AG09309 (cell line): ENCODE results near the gene CAMK2D.
A peak's percentile ranks its signal among the peaks of the same experiment; 100 is the strongest.
"Not testable (repeated sequence)": the region's sequence is repeated elsewhere in the genome, so short reads cannot be mapped to it uniquely, and the experiment has no call there.

ENCODE experiments used
- DNase-seq: peaks from one replicate; pipeline ENCODE4 v3.0.0-alpha.2; 2010; ENCODE audit warnings: low read depth
- H3K4me3 ChIP-seq: 2 replicates; pipeline ENCODE4 v1.5.1; 2011; ENCODE audit warnings: mild to moderate bottlenecking, low read depth, low read length, moderate library complexity; ENCODE audit not compliant: control insufficient read depth
- TF ChIP-seq, protein P1 (sequence below): IDR thresholded peaks from 2 replicates; pipeline ENCODE4 v1.5.1; 2011; ENCODE audit warnings: mild to moderate bottlenecking, low read depth, low read length, inconsistent platforms; ENCODE audit not compliant: insufficient read depth, control insufficient read depth; ENCODE audit errors: missing control alignments

The CAMK2D gene

DNA sequence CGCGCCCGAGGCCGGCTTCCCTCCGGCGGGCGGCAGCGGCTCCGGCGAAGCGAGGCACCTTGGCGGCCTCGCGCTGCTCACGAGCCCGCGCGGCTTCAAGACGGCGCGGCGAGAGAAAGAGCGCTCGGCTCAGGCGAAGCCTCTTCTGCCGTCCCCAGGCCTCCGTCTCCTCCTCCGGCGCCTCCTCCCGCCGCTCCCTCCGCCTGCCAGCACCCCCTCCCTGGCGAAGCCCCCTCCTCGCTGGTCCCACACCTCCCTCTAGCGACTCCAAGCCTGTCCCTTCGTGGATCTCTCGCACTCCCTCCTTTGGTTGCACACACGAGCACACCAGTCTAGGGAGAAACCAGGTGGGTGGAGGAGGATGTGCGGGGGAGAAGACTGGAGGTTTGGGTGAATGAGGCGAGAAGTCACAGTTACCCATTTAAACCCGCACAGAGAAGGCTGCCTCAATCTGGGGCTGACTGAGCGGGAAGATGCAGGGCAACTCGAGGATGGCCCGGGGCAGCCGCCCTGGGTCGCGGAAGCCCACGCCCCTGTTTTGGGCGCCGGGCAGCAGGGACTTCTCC is at the start of gene CAMK2D:
TSS of gene CAMK2D (minus strand) at position 119 of the 566 bp plus-strand sequence. CDS start 670 bp downstream, outside the sequence.
- H3K4me3 ChIP-seq = peak within 1 kb of the TSS; percentile 98
- DNase-seq = peak; percentile 75
- TF ChIP-seq, protein P1, sequence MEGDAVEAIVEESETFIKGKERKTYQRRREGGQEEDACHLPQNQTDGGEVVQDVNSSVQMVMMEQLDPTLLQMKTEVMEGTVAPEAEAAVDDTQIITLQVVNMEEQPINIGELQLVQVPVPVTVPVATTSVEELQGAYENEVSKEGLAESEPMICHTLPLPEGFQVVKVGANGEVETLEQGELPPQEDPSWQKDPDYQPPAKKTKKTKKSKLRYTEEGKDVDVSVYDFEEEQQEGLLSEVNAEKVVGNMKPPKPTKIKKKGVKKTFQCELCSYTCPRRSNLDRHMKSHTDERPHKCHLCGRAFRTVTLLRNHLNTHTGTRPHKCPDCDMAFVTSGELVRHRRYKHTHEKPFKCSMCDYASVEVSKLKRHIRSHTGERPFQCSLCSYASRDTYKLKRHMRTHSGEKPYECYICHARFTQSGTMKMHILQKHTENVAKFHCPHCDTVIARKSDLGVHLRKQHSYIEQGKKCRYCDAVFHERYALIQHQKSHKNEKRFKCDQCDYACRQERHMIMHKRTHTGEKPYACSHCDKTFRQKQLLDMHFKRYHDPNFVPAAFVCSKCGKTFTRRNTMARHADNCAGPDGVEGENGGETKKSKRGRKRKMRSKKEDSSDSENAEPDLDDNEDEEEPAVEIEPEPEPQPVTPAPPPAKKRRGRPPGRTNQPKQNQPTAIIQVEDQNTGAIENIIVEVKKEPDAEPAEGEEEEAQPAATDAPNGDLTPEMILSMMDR = peak; percentile 79

GRCh38 chr4:113810906-113811305 is 49.4 kb upstream of the CAMK2D start:
- peak; percentile 48 for DNase-seq
- no peak overlapping the region for H3K4me3 ChIP-seq
- TF ChIP-seq, protein P1 = no peak

- TF ChIP-seq, protein P1 = no peak
- DNase-seq = no peak
- no peak overlapping the region for H3K4me3 ChIP-seq
These were observed 47.8 kb upstream of the CAMK2D start for GRCh38 chr4:113809311-113809710.

DNA sequence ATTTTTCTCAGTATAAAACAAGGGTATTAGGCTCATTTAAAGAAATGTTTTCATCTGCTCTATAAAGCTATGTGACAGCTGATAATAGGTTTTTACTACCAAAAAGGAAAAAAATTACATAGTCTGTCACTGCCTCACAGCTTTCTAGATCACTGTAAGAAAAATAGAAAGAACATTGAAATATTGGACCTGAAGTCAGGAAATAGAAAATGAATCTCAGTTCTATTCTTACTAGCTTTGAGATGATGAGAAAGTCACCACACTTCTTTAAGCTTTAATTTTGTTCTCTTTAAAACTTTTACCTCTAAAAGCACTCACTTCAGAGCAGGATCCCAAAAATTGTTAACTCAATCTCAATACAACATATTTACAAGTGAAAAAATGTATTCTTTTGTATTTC is 45.3 kb upstream of the CAMK2D start:
- H3K4me3 ChIP-seq = no peak overlapping the region
- TF ChIP-seq, protein P1 = no peak
- no peak for DNase-seq

DNA sequence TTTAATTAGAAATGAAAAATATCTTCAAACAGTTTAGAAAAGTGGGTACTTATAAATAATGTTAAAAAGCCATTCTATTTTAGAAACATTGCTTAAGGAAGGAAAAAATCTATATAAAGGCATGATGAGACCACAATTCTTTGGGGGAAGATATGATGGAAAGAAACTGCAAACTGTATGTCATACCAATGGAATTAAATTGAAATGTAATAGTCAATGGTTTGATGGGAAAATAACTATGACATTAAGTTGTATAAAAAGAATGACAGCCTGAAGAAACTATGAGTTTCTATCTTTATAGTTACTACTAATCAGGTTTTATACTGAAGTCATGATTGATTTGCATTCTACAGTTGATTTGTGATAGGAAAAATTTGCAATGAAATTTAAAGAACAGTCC is 40.3 kb upstream of the CAMK2D start:
- TF ChIP-seq, protein P1 = no peak
- DNase-seq = no peak

GRCh38 chr4:113796381-113796780 is 34.8 kb upstream of the CAMK2D start:
- not testable (repeated sequence) for DNase-seq, H3K4me3 ChIP-seq

More for the DNA sequence above, 40.3 kb upstream of the CAMK2D start:
- H3K4me3 ChIP-seq = no peak overlapping the region

- TF ChIP-seq, protein P1 = no peak
- no peak overlapping the region for H3K4me3 ChIP-seq
- DNase-seq = no peak
These were observed 28.9 kb upstream of the CAMK2D start for GRCh38 chr4:113790478-113790877.
